ENCODE results near the gene METTL16. TPM values are rescaled to one million over a fixed set of nuclear protein-coding genes. Genes with fewer than 3 reads are reported as not detected.

Gene METTL16
- total and polyA plus RNA-seq, 2 experiments from 2014 or later, result 14.7 to 19.3 TPM

GRCh38 chr17:2438823-2439222, 72.9 kb downstream of the METTL16 start:
- Histone ChIP-seq H3K9me3 (ENCODE audit: low read depth) (no peaks in the 10 kb centered on the region), H3K9me2 (replicated peaks; ENCODE audit: insufficient read depth) (no peaks in the 10 kb centered on the region), H3K4me1 (ENCODE audit: insufficient read depth) (no peaks in the 10 kb centered on the region), H3K36me3 (replicated peaks; ENCODE audit: insufficient read depth, low read depth) (peaks cover 3% of the 10 kb centered on the region), H3K4me2 (no peak overlapping the region), H3K79me2 (peaks cover 3% of the 10 kb centered on the region), H3K27me3 (no peaks in the 10 kb centered on the region), H4K20me1 (ENCODE audit: insufficient read depth, poor library complexity, severe bottlenecking) (no peaks in the 10 kb centered on the region), H3K27ac (no peak overlapping the region), H3K4me3 (no peak overlapping the region), H2AFZ (no peak overlapping the region)
- DNase-seq (ENCODE audit: low spot score), result no peak
- WGBS (ENCODE audit: low lambda C conversion rate, missing lambda C conversion rate), result 91% methylated on average over 6 of the region's 6 CpGs
- TF ChIP-seq CTCF (IDR thresholded peaks at IDR 0.05; ENCODE audit: poor library complexity), result no peak
- no peak for TF ChIP-seq EZH2 (IDR thresholded peaks at IDR 0.05; ENCODE audit: borderline replicate concordance)
- no peak for TF ChIP-seq EZH2phosphoT487 (IDR thresholded peaks at IDR 0.05; ENCODE audit: low read depth, severe bottlenecking, unreplicated experiment)

GRCh38 chr17:2436316-2436905, 75.3 kb downstream of the METTL16 start:
- no peaks in the 10 kb centered on the region for H3K9me3 ChIP-seq (ENCODE audit: low read depth)
- H3K9me2 ChIP-seq (replicated peaks; ENCODE audit: insufficient read depth), result no peaks in the 10 kb centered on the region
- H3K4me2 ChIP-seq, result no peak overlapping the region
- no peaks in the 10 kb centered on the region for H3K4me1 ChIP-seq (ENCODE audit: insufficient read depth)
- H3K27me3 ChIP-seq, result no peaks in the 10 kb centered on the region
- TF ChIP-seq EZH2 (IDR thresholded peaks at IDR 0.05; ENCODE audit: borderline replicate concordance), result no peak
- TF ChIP-seq EZH2phosphoT487 (IDR thresholded peaks at IDR 0.05; ENCODE audit: low read depth, severe bottlenecking, unreplicated experiment), result no peak
- TF ChIP-seq CTCF (IDR thresholded peaks at IDR 0.05; ENCODE audit: poor library complexity), result no peak
- no peaks in the 10 kb centered on the region for H4K20me1 ChIP-seq (ENCODE audit: insufficient read depth, poor library complexity, severe bottlenecking)
- peaks cover 3% of the 10 kb centered on the region for H3K79me2 ChIP-seq
- no peak for DNase-seq (ENCODE audit: low spot score)
- H3K27ac ChIP-seq, result no peak overlapping the region
- H2AFZ ChIP-seq, result no peak overlapping the region
- peaks cover 3% of the 10 kb centered on the region for H3K36me3 ChIP-seq (replicated peaks; ENCODE audit: insufficient read depth, low read depth)
- WGBS (ENCODE audit: low lambda C conversion rate, missing lambda C conversion rate), result 90% methylated on average over 5 of the region's 5 CpGs
- H3K4me3 ChIP-seq, result no peak overlapping the region

- H3K4me1 ChIP-seq (ENCODE audit: insufficient read depth), result no peaks in the 10 kb centered on the region
- H3K36me3 ChIP-seq (replicated peaks; ENCODE audit: insufficient read depth, low read depth), result peaks cover 3% of the 10 kb centered on the region
- H3K4me2 ChIP-seq, result no peak overlapping the region
- H3K79me2 ChIP-seq, result no peaks in the 10 kb centered on the region
- H3K4me3 ChIP-seq, result no peak overlapping the region
- no peak overlapping the region for H3K27ac ChIP-seq
- H3K9me2 ChIP-seq (replicated peaks; ENCODE audit: insufficient read depth), result no peaks in the 10 kb centered on the region
- H3K27me3 ChIP-seq, result no peaks in the 10 kb centered on the region
- TF ChIP-seq CTCF (IDR thresholded peaks at IDR 0.05; ENCODE audit: poor library complexity), result no peak
- no peak for TF ChIP-seq EZH2 (IDR thresholded peaks at IDR 0.05; ENCODE audit: borderline replicate concordance)
- TF ChIP-seq EZH2phosphoT487 (IDR thresholded peaks at IDR 0.05; ENCODE audit: low read depth, severe bottlenecking, unreplicated experiment), result no peak
- 82% methylated on average over 9 of the region's 9 CpGs for WGBS (ENCODE audit: low lambda C conversion rate, missing lambda C conversion rate)
- H3K9me3 ChIP-seq (ENCODE audit: low read depth), result no peaks in the 10 kb centered on the region
- DNase-seq (ENCODE audit: low spot score), result no peak
- H4K20me1 ChIP-seq (ENCODE audit: insufficient read depth, poor library complexity, severe bottlenecking), result no peaks in the 10 kb centered on the region
- H2AFZ ChIP-seq, result no peak overlapping the region
These were observed 75.8 kb downstream of the METTL16 start for GRCh38 chr17:2435862-2436261.
